NB4 (cell line): Measurements from ENCODE around the gene SMPD1.

Experiments used
- DNase-seq: peaks from one replicate; pipeline ENCODE4 v3.0.0; 2010; ENCODE audit warnings: low read depth
- H3K4me3 ChIP-seq: one replicate; pipeline ENCODE4 v1.5.1; 2011; ENCODE audit warnings: mild to moderate bottlenecking, low read depth, low read length, moderate library complexity
- MYC ChIP-seq: IDR thresholded peaks from 2 replicates; pipeline ENCODE4 v1.6.1; 2011; ENCODE audit warnings: low read depth, low read length
- POLR2A ChIP-seq: IDR thresholded peaks from 2 replicates; pipeline ENCODE4 v1.6.1; 2011; ENCODE audit warnings: mild to moderate bottlenecking; ENCODE audit not compliant: insufficient read length; ENCODE audit errors: extremely low read depth
- TF ChIP-seq, protein P1 (sequence below): IDR thresholded peaks from one replicate; pipeline ENCODE4 v1.5.1; 2012; ENCODE audit warnings: low read depth, low read length
- TF ChIP-seq, protein P2 (sequence below): IDR thresholded peaks from 2 replicates; pipeline ENCODE4 v1.6.1; 2011; ENCODE audit warnings: low read depth, low read length

The SMPD1 gene

DNA sequence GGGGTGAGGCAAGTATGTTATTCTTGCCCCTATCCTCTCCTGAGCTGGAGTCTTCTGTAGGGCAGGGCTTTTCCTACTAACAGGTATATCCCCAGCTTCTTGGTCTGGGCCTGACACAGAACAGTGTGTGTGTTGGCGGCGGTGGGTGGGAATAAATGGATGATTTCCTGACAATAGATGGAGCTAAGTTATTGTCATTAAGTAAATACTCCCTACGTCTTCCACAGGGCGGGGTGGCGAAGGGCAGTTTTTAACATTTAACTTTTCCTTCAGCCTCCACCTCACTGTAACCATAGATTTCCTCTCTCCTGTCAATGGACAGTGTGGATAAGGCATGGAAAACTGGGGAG lies 11.7 kb upstream of the SMPD1 start:
- no peak overlapping the region for H3K4me3 ChIP-seq
- TF ChIP-seq, protein P1, sequence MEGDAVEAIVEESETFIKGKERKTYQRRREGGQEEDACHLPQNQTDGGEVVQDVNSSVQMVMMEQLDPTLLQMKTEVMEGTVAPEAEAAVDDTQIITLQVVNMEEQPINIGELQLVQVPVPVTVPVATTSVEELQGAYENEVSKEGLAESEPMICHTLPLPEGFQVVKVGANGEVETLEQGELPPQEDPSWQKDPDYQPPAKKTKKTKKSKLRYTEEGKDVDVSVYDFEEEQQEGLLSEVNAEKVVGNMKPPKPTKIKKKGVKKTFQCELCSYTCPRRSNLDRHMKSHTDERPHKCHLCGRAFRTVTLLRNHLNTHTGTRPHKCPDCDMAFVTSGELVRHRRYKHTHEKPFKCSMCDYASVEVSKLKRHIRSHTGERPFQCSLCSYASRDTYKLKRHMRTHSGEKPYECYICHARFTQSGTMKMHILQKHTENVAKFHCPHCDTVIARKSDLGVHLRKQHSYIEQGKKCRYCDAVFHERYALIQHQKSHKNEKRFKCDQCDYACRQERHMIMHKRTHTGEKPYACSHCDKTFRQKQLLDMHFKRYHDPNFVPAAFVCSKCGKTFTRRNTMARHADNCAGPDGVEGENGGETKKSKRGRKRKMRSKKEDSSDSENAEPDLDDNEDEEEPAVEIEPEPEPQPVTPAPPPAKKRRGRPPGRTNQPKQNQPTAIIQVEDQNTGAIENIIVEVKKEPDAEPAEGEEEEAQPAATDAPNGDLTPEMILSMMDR: no peak
- TF ChIP-seq MYC (no peak), POLR2A (no peak)
- TF ChIP-seq, protein P2, sequence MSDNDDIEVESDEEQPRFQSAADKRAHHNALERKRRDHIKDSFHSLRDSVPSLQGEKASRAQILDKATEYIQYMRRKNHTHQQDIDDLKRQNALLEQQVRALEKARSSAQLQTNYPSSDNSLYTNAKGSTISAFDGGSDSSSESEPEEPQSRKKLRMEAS: no peak
- DNase-seq: no peak

DNA sequence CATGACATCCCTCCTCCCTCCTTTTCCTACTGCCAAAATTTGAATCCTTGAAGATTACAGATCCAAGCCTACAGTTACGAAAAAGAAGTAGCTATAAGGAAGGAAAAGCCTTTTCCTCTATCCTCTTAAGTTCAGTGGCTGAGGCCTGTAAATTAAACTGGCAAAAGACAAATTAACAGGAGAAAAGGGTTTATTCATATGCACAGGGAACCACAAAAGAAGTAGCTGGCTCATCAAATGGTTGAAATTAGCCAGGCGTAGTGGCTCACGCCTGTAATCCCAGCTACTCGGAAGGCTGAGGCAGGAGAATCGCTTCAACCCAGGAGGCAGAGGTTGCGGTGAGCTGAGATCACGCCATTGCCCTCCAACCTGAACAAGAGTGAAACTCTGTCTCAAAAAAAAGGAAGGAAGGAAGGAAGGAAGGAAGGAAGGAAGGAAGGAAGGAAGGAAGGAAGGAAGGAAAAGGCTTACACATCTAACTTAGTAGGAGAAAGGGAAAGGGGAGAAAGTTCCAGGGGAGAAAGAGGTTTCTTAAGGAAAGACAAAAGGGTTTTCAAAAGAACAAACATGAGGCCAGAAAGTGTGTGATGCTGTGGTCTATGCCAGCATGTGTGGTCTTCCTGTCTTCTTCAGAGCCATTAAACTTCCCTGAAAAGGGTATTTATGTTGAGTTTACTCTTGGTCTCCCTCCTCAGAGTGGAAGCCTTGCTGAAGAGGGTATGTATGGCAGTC lies 5.1 kb upstream of the SMPD1 start:
- no peak overlapping the region for H3K4me3 ChIP-seq
- no peak for DNase-seq
- TF ChIP-seq, protein P2: no peak
- TF ChIP-seq, protein P1: no peak
- TF ChIP-seq POLR2A (no peak), MYC (no peak)

DNA sequence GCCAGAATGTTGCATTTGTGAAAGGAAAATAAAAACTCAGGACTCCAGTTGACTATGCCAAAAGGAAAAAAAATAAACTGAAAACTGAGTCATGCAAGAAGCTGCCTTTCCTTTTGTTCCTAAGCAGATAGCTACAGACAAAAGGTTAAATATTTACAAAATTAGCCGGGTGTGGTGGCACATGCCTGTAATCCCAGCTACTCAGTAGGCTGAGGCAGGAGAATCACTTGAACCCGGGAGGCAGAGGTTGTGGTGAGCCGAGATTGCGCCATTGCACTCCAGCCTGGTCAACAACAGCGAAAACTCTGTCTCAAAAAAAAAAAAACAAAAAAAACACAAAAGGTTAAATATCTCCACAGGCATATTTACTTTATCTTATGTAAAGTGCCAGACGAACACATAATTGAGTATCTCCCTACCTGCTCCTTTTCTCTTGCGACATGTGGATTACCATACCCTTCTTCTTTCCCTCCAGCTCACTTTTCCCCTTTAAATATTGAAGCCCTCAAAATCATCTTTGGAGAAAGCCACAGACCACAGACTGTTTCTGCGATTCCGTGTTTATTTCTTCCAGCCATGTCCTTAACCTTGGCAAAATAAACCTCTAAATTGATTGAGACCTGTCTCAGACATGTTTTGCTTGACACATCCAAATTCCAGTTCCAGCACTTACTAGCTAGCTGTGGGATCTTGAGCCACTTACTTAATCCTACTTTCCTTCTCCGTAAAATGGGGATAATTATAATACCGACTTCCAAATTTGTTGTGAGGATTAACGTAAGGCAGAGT lies 2.3 kb upstream of the SMPD1 start:
- TF ChIP-seq MYC (no peak), POLR2A (no peak)
- TF ChIP-seq, protein P1: no peak
- TF ChIP-seq, protein P2: no peak
- H3K4me3 ChIP-seq: no peak overlapping the region
- no peak for DNase-seq

DNA sequence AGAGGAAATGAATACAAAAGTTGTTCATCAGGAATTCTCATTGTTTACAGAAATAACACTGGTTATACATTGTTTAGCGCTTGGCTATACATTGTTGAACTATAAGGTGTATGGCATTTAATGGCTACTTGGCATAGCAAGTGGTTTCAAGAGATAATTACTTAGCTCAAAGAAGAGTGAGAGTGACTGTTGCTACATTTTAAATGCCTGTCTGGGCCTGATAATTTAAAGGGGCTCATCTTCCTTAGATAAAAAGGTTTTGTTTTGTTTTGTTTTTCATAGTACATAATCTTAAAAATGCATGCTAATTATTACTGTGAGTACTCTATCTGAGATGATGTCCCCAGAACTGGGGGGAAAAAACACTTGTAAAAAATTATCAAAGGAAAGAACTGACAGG lies 1.5 kb upstream of the SMPD1 start:
- DNase-seq: no peak
- TF ChIP-seq, protein P2: no peak
- TF ChIP-seq, protein P1: no peak
- TF ChIP-seq POLR2A (no peak), MYC (no peak)
- H3K4me3 ChIP-seq: no peak overlapping the region

DNA sequence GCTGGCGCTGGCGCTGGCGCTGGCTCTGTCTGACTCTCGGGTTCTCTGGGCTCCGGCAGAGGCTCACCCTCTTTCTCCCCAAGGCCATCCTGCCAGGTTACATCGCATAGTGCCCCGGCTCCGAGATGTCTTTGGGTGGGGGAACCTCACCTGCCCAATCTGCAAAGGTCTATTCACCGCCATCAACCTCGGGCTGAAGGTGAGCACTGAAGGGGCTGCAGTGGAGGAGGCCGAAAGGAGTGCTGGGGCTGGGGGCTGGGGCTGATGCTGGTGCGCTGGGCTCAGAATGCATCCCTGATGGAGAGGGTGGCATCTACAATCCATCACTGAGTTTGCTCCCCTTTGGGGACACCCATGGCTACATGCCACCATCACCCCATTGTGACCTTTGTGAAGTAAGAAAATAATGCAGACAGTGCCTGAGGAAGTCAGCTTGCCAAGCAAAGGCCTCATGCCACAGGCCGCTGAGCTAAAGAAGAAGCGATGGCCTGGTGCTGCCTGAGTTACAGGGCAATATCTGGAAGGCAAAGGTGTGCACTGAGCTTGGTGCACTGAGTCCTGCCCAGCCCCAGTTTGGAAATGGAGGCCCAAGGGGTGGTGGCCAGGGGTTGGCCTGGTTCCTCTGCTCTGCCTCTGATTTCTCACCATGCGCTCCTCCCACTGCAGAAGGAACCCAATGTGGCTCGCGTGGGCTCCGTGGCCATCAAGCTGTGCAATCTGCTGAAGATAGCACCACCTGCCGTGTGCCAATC lies 620 bp downstream of the SMPD1 start:
- TF ChIP-seq, protein P1: no peak
- no peak for DNase-seq
- peak overlapping the region; percentile 26 for H3K4me3 ChIP-seq
